NCI-H82 treated with DMSO at 0.1 percent for 48 hours (cell line): ENCODE measurements around the gene LY6G6D.

Experiments used
- DNase-seq: peaks from one replicate; lab custom pipeline; 2025; ENCODE audit not compliant: unreplicated experiment; lab: John Stamatoyannopoulos, UW

LY6G6D gene, protein sequence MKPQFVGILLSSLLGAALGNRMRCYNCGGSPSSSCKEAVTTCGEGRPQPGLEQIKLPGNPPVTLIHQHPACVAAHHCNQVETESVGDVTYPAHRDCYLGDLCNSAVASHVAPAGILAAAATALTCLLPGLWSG

GRCh38 chr6:31715022-31715958, at the start of gene LY6G6D:
Gene LY6G6D (plus strand): TSS chr6:31715348. CDS start chr6:31715356, 8 bp downstream.
- no peak for DNase-seq

GRCh38 chr6:31665501-31666336, 49.4 kb upstream of the LY6G6D start, which contains the start of gene CSNK2B:
Gene CSNK2B (plus strand): TSS chr6:31666080. CDS start chr6:31666832, 752 bp downstream.
- DNase-seq, result peak; percentile 99

- no peak for DNase-seq
Measured at GRCh38 chr6:31666337-31666965, 48.7 kb upstream of the LY6G6D start.

- DNase-seq, result no peak
Measured at GRCh38 chr6:31669676-31670075, 45.5 kb upstream of the LY6G6D start, which contains the start of gene LY6G5B. Gene LY6G5B (plus strand): TSS chr6:31669976. CDS start chr6:31670951, 975 bp downstream.

DNA sequence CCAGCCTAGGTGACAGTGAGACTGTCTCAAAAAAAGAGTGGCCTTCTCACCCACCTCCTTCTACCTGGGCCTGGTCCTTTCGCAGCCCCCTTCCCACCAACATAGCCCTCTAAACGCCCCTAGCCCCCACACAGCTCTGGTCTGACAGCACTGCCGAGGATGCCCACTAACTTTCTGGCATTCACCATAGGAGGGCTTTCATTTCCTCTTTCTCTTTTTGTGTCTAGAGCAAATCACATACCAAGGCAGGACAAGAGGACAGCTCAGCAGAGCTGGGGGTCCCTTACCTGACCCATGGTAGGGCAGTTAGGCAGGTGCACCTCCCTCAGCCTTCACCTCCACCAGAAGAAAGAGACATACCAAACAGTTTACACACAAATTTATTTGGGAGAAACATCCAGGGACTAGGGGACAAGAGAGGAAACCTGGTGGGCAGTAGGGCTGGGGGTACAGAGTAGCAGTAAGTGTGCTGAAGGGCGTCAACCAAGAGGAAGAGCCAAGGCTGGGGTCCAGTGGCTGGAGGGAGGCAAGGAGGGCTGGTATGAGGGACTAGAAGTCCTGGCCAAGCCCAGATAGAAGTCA, 38.7 kb upstream of the LY6G6D start:
- DNase-seq, result no peak

DNA sequence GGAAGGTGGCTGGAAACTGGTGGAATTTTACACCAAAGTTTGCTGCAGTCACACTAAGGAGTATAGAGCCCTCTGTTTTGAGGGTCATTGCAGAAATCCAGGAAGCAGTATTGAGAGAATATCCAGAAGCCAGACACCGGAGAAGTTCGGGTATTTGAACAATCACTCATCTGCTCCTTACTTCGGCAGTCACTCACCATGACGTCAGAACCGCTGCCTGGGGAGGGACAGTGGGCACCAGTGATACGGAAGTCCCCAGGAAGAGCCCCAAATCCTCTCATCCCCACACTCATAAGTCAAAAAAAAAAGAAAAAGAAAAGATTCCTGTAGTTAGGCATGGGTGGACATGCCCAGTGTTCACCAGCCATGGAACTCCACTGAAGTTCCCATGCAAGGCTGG, 38.2 kb upstream of the LY6G6D start:
- no peak for DNase-seq

GRCh38 chr6:31677955-31678354, 37.2 kb upstream of the LY6G6D start:
- no peak for DNase-seq

- DNase-seq, result peak; percentile 76
Measured at GRCh38 chr6:31680226-31681134, 34.7 kb upstream of the LY6G6D start, which contains the start of gene LY6G5C. Gene LY6G5C (minus strand): TSS chr6:31681067. CDS start chr6:31680373, 694 bp downstream.

DNA sequence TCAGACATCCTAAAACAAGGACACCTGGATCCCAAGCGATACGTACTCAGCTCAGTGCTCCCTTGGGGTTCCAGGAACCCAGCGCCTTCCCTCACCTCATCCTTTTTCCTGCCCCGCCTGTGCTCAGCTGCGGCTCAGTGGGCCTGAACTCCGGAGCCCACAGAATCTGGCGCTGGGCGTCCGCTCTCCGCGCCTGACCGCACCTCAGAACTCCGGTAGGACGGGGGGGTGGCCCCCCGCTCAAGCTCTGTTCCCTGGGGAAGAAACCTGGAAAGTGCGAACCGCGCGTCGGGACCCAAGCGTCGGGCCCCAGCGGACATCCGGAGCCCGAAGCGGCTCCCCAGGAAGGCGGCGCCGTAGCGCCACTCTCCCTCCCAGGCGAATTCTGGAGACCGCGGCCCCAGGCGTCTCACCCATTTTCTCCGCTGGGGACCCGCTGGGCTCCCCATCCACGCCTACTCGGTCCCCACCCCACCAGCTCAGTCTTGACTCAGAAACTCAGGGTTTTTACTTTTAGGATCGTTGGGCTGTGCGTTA, 33.9 kb upstream of the LY6G6D start:
- no peak for DNase-seq

- no peak for DNase-seq
Measured at GRCh38 chr6:31683591-31683990, 31.6 kb upstream of the LY6G6D start.

GRCh38 chr6:31686483-31686882, 28.7 kb upstream of the LY6G6D start:
- DNase-seq, result no peak

- no peak for DNase-seq
Measured at GRCh38 chr6:31687321-31687720, 27.8 kb upstream of the LY6G6D start.

- no peak for DNase-seq
Measured at GRCh38 chr6:31687860-31688693, 27.1 kb upstream of the LY6G6D start.

GRCh38 chr6:31689249-31690110, 25.7 kb upstream of the LY6G6D start:
- DNase-seq, result no peak

DNA sequence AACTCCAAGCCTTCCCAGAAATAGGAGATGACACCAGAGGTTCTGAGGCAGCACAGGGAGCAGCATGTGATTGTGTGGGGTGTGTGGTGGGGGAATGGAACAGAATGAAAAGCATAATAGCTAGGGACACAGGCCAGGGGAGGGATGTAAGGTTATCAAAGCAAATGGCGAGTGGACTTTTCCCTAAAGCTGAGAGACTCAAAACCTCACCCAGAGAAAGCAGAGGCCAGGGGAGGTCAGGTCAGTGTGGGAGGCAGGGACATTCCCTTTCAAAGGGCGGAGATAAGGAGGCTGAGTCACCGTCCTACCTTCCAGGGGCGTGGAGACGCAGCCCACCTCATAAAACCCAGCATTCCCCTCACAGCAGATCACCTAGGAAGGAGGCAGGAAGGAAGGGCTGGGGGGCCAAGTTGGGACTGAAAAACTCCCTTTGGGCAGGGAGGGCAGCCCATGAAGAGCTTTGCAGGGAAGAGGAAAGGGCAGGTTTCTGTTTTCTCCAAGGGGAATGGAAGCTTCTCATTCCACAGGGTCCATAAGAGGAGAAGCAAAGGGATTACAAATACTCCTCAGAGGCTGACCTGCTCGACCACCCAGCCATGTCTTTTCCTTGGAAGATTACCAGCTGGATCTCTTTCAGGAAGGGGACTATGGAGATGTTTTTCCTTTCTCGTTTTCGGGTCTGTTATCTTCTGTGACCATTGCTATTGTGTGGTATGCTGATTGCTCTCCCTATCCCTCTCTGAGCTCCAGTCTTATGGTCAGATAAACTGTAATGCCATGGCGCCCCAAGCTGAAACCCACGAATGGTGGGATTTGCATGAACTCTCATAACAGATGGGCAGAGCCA, 24.7 kb upstream of the LY6G6D start:
- DNase-seq, result no peak

GRCh38 chr6:31691078-31691463, 24.1 kb upstream of the LY6G6D start:
- no peak for DNase-seq
